ENCODE results near the gene SEC31A.
"Not testable (repeated sequence)": the region's sequence is repeated elsewhere in the genome, so short reads cannot be mapped to it uniquely, and the experiment has no call there.

The SEC31A gene

GRCh38 chr4:82890901-82891706 is at the start of gene SEC31A:
SEC31A (minus strand) TSS chr4:82891153; CDS start chr4:82881936, 9,217 bp downstream.
- DNase-seq (ENCODE audit: low spot score): peak; percentile 97

- no peak for DNase-seq (ENCODE audit: low spot score)
Measured at GRCh38 chr4:82939414-82939813, 48.5 kb upstream of the SEC31A start.

GRCh38 chr4:82934441-82934840 is 43.5 kb upstream of the SEC31A start:
- no peak for DNase-seq (ENCODE audit: low spot score)

DNA sequence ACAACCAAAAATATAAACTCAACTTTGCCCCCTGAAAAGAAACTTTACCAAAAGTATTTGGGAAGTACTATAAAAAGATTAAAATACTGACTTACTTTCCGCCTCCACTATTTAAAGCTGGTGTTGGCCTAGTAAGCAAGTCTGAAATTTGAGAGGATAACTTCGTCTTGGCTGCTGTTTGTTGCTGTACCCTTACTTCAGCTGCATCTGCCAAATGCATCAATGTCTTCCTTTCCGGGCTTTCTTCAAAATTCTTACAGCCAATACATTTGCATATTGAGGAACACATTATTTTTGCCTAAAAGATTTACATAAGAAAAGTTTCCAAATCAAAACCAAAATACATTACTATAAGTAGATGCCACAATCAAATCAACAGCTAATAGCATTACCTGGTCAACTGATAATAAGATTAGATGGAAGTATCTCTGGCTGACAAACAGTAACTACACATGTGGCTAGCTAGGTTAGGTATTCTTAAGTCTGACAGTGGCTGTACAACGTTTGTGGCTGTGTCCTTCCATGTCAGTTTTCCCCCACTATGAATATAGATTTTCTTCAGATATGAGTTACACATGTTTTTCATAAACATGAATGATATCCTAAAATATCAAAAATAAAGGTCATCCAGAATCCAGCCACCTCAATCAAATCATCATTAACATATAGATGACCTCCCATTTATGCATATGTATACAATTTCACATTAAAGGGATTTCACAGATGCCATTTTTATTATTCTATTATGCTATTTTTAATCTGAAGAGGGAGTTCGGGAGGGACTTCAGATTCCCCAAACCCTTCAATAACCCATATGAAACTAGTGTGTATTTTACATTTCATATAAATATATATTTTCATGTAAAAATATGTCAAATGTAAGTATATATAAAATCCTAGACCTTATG is 40.1 kb upstream of the SEC31A start:
- DNase-seq (ENCODE audit: low spot score): no peak

GRCh38 chr4:82921795-82922194 is 30.8 kb upstream of the SEC31A start:
- no peak for DNase-seq (ENCODE audit: low spot score)

- DNase-seq (ENCODE audit: low spot score): no peak
Measured at GRCh38 chr4:82919386-82919785, 28.4 kb upstream of the SEC31A start.

DNA sequence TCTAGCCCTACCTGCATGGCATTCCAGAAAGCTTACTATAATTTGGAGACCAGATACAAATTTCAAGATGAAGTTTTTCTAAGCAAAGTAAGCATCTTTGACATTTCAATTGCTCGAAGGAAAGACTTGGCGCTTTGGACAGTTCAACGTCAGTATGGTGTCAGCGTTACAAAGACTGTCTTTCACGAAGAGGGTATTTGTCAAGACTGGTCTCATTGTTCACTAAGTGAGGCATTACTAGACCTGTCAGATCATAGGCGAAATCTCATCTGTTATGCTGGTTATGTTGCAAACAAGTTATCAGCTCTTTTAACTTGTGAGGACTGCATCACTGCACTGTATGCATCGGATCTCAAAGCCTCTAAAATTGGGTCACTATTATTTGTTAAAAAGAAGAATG is 27.1 kb upstream of the SEC31A start:
- no peak for DNase-seq (ENCODE audit: low spot score)

DNA sequence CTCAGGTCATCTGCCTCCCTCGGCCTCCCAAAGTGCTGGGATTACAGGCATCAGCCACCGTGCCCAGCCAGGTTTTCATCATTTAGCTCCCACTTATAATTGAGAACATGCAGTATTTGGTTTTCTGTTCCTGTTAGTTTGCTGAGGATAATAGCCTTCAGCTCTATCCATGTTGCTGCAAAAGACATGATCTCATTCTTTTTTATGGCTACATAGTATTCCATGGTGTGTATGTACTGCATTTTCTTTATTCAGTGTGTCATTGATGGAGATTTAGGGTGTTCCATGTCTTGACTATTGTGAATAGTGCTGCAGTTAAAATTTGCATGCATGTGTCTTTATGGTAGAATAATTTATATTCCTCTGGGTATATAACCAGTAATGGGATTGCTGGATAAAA is 23.0 kb upstream of the SEC31A start:
- not testable (repeated sequence) for DNase-seq (ENCODE audit: low spot score)

DNA sequence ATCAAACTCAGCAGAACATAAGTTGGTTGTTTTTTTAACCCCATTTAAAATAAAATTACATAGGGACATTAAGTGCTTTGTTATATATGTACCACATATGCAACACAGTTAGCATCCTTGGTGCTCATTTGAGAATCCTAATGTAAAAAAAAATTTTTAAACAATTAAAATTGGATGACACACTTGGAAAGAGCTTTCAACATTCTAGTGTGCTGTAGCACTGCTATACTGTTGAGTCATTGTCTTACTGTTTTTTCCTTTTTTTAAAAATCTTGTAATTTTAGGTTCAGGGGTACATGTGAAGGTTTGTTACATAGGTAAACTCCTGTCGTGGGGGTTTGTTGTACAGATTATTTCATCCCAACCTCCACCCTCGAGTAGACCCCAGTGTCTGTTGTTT is 22.4 kb upstream of the SEC31A start:
- no peak for DNase-seq (ENCODE audit: low spot score)

DNA sequence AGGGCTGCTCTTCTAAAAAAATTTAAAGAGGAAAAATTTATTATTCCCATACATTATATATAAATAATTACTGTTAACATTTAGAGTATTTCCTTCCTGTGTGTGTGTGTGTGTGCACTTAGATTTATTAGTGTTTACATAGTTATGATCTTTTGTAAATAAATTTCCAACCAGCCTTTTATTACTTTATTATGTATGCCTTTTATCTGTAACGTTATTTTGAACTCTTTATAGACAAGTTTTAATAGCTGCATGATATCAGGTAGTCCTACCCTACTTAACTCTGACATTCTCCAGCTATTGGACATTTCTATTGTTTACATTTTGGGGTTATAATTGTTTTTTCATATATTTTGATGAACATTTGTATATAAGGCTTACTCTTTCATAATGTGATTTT is 18.4 kb upstream of the SEC31A start:
- DNase-seq (ENCODE audit: low spot score): no peak

DNA sequence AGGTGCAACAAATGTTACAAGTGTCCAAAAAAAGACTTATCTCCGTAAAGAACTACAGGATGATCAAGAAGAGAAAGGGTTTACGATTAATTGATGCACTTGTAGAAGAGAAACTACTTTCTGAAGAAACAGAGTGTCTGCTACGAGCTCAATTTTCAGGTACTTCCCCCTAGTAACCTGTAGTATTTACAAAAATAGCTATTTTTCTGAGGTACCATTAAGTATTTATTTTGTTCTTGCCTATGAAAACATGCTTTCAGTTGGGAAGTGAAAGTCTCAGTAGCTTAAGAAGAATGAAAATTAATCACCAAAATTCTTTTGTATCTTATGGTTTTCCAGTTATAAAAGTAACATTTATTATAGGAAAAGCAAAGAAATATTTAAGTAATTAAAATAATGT is 15.5 kb upstream of the SEC31A start:
- no peak for DNase-seq (ENCODE audit: low spot score)

DNA sequence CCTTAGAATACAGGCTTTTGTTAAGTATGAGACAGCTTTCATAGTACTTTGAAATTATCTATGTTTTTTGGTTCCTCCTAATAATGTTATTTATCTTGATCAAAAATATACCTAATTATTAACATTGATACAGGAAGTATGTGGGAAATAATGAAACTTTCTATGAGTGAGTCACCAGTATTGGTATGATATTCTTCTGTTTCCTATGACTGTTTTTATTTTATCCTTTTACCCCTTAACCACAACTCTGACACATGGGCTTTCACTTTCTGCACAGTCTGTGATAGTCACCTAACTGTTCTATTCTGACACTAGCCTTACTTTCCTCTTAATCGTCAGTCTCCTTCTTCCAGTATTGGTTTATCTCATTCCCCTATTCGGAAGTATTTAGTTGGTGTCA is 14.3 kb upstream of the SEC31A start:
- DNase-seq (ENCODE audit: low spot score): peak; percentile 81

DNA sequence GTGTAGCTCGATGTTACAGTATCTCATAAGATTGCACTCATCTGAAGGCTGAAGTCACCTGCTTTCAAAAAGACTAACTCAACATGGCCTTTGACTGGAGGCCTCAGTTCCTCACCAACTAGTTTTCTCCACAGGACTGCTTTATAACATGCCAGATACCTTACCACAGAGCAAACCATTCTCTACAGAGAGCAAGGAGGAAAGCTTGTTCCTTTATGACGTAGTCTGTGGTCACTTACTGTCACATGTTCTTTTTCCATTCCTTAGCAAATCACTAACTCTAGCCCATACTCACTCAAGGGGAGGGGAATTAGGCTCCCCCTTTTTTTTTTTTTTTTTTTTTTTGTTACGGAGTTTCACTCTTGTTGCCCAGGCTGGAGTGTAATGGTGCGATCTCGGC is 12.8 kb upstream of the SEC31A start:
- DNase-seq (ENCODE audit: low spot score): peak; percentile 25

DNA sequence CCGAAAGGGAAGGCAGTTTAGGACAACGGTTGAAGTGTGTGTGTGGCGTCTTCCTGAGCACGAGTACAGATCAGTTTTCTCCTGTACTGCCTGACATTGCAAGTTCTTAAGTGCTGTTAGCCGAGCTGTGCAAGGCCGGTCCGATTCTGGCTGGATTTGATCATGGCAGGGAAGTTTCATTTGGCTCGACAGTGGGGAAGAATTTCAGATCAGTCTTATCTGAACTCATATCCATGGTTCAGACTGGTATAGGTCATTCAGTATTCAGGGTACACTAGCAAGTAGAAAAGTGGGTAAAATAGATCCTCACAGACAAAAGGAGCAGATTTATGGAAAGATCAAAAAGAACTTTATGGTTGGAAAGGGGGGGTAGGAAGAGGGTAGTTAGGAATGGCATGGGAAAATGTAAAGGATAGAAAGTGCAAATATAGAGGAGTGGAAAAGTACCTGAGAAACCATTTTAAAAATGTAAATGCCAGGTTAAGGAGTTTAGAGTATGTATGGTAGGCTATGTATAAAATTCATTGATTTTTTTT is 10.3 kb upstream of the SEC31A start:
- DNase-seq (ENCODE audit: low spot score): no peak

DNA sequence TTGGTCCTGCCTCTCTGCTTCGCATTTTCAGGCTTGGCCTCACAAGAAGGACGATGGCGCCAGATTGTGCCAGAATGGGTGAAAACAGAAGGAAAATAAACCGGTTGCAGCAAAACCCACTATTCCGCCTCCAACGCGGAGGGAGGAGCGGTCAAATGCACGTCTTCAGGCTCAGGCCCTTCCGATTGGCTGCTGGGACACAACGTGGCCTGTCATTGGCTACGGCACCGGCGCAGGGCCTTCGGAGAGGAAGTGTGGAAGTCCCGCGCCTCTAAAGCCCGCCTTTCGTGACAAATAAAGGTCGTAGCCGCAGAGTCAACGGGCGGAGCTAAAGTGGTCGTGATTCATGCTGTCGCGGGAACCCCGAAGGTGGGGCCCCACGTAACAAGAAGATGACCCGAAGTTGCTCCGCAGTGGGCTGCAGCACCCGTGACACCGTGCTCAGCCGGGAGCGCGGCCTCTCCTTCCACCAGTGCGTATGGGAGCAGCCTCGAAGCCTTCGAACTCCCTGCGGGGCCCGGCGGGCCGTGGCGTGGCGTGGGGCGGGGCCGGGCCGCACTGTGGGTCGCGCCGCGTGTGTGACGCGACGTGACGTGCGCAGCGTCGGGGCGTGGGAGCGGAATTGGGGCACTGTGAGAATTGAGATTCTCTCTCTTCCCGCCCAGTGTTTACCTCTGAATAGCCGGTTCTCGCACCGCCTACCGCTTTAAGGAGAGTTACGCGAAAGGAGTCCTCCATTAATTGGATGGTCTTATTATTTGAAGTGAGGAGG is 9.6 kb upstream of the SEC31A start, which contains the start of gene THAP9:
TSS of gene THAP9 (plus strand) at position 325 of the 772 bp plus-strand sequence. CDS start at position 393, 68 bp downstream.
- peak; percentile 100 for DNase-seq (ENCODE audit: low spot score)

GRCh38 chr4:82900066-82900410 is 9.1 kb upstream of the SEC31A start:
- no peak for DNase-seq (ENCODE audit: low spot score)

DNA sequence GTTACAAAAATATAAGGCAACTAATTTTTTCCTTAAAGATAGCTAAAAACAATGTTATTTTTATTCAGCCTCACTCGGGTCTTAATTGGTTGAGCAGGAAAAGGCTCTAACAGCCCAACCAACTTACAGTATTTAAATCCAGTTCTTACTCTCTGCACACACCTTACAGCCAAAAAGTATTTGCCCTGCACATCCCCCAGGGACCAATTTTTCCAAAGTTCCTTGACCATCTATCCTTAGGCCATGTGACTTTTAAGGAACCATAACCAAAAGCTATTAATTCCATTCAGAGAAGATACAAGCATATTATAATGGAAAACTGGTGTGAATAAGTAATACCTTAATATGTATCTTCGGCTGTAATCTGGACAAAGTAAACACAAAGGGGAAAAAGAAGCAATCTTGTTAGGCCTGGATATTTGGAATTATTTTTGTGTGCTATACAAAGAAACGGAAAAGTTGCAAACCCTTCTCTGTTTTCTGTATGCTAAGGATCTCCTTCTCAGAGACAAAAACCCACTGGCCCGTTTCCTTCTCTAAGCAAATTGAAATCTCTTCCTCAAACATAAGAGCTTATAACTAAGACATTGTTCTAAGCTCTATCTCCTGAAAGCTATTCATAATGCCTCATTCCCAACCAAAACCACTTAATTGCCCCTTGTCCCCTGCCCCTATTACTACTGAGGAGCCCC is 8.6 kb upstream of the SEC31A start:
- peak; percentile 29 for DNase-seq (ENCODE audit: low spot score)

DNA sequence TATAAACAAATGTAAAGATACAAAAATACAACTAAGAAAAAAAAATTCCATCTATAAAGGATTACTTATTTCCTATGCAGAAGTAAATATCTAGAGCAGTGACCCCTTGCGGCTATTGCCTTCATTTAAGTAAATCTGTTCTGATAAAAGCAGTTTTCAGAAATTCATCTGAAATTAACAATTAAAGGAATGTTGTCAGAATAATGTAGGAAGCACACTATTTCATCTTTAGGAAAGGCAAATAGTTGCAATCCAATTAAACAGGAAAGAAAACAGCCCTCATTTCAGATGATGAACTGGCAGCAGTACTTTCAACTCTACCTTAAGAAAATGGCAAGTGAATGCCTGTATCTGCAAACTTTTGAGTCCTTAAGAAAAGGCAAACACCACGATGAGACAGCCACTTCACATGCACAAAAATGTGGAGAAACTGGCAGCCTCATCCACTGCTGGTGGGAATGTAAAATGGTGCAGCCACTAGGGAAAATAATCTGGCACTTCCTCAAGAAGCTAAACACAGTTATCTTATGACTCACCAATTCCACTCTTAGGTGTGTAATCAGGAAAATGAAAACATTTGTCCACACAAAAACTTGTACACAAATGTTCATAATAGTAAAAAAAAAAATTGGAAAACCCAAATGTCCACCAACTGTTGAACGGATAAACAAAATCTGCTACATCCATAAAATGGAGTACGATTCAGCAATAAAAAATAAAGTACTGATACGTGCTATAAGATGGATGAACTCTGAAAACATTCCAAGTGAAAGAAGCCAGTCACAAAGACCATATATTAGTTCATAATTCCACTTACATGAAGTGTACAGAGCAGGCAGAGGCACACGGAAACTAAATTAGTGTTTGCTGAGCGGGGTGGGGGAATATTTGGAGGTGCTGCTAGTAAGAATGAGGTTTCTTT is 7.6 kb upstream of the SEC31A start:
- DNase-seq (ENCODE audit: low spot score): peak; percentile 76

DNA sequence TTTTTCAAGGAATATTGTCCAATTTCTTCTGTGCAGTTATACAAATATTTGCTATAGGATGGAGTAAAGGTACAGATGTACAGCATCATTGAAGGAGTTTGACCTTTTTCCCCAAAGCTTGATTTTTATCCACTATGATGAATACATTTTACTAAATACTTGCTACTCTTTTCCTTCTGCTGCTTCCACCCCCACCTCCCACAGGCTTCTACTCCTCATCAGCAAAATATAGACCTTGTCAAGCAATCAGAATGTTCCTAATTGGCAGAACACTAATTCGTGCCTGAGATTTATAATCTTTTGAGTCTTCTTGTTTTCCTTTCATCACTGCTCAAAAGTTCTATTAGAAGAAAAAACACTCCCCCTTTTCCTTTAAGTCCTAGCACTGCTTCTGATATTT is 5.8 kb upstream of the SEC31A start:
- no peak for DNase-seq (ENCODE audit: low spot score)

DNA sequence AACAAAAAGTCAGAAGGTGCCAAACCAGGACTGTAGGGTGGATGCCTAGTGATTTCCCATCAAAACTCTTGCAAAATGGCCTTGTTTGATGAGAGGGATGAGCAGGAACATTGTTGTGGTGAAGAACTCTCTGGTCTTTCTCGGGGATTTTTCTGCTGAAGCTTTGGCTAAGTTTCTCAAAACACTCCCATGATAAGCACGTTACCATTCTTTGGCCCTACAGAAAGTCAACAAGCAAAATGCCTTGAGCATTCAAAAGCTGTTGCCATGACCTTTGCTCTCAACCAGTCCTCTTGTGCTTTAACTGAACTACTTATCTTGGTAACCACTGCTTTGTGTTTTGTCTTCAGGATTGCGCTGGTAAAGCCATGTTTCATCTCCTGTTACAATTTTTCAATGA is 3.0 kb upstream of the SEC31A start:
- DNase-seq (ENCODE audit: low spot score): no peak

- no peak for DNase-seq (ENCODE audit: low spot score)
Measured at GRCh38 chr4:82892467-82892802, 1.5 kb upstream of the SEC31A start.

Data from kidney tubule cell (primary cell).